GM23338 (cell line): ENCODE data around the gene SMTNL2. TPM values are rescaled to one million over a fixed set of nuclear protein-coding genes. Genes with fewer than 3 reads are reported as not detected.
"Not testable (repeated sequence)": the region's sequence is repeated elsewhere in the genome, so short reads cannot be mapped to it uniquely, and the experiment has no call there.

ENCODE experiments used
- ATAC-seq: fragments of 200-7000 bp; cut with Tn5 transposase; 3 replicates; pipeline ENCODE4 v1.9.1; 2020
- DNase-seq: peaks from one replicate; pipeline ENCODE4 v3.0.0-alpha.2; 2015; ENCODE audit warnings: low spot score
- H2AFZ ChIP-seq: fragments of 200-600 bp; sonication (generic); 2 replicates; pipeline ENCODE4 v1.8.0; 2016; ENCODE audit warnings: antibody characterized with exemption, mild to moderate bottlenecking, moderate library complexity
- H3F3A ChIP-seq: fragments of 200-600 bp; sonication (generic); replicated peaks from 2 replicates; pipeline ENCODE4 v1.8.0; 2017; ENCODE audit warnings: antibody characterized with exemption, mixed run types, low read depth
- H3K27ac ChIP-seq: fragments of 200-600 bp; sonication (generic); 2 replicates; pipeline ENCODE4 v1.6.1; 2016; ENCODE audit warnings: low read depth
- H3K27me3 ChIP-seq: fragments of 200-600 bp; sonication (generic); 2 replicates; pipeline ENCODE4 v1.8.0; 2016; ENCODE audit warnings: mild to moderate bottlenecking, mixed run types, moderate library complexity; ENCODE audit not compliant: insufficient read depth
- H3K36me3 ChIP-seq: fragments of 200-600 bp; sonication (generic); 2 replicates; pipeline ENCODE4 v1.8.0; 2016; ENCODE audit warnings: mild to moderate bottlenecking; ENCODE audit not compliant: insufficient read depth
- H3K4me1 ChIP-seq: fragments of 200-600 bp; sonication (generic); 2 replicates; pipeline ENCODE4 v1.8.0; 2016; ENCODE audit warnings: mild to moderate bottlenecking, moderate library complexity; ENCODE audit not compliant: insufficient read depth
- H3K4me2 ChIP-seq: fragments of 200-600 bp; sonication (generic); 2 replicates; pipeline ENCODE4 v1.7.1; 2017; ENCODE audit warnings: mixed run types
- H3K4me3 ChIP-seq: fragments of 200-600 bp; sonication (generic); 2 replicates; pipeline ENCODE4 v1.6.1; 2016; ENCODE audit warnings: mixed run types
- H3K79me2 ChIP-seq: fragments of 200-600 bp; sonication (generic); replicated peaks from 2 replicates; pipeline ENCODE4 v1.8.0; 2017; ENCODE audit warnings: mild to moderate bottlenecking; ENCODE audit not compliant: insufficient read depth
- H3K9me2 ChIP-seq: fragments of 200-600 bp; sonication (generic); 2 replicates; pipeline ENCODE4 v1.8.0; 2017; ENCODE audit not compliant: insufficient read depth
- H4K20me1 ChIP-seq: fragments of 200-600 bp; sonication (generic); replicated peaks from 2 replicates; pipeline ENCODE4 v1.8.0; 2017; ENCODE audit warnings: mild to moderate bottlenecking; ENCODE audit not compliant: insufficient read depth
- H3K27ac Mint-ChIP-seq: 2 replicates; pipeline ENCODE4 v1.8.0; 2020; ENCODE audit warnings: inconsistent platforms, mild to moderate bottlenecking, moderate library complexity, mixed read lengths
- H3K27me3 Mint-ChIP-seq: 3 replicates; pipeline ENCODE4 v1.8.0; 2022; ENCODE audit warnings: low read depth, mild to moderate bottlenecking, moderate library complexity, mixed read lengths, inconsistent platforms; ENCODE audit not compliant: insufficient read depth, poor library complexity
- H3K36me3 Mint-ChIP-seq: 3 replicates; pipeline ENCODE4 v1.8.0; 2021; ENCODE audit warnings: low read depth, mild to moderate bottlenecking, inconsistent platforms, moderate library complexity, mixed read lengths
- H3K4me1 Mint-ChIP-seq: 3 replicates; pipeline ENCODE4 v1.8.0; 2020; ENCODE audit warnings: mild to moderate bottlenecking, inconsistent platforms, mixed read lengths
- H3K4me3 Mint-ChIP-seq: 3 replicates; pipeline ENCODE4 v1.8.0; 2021; ENCODE audit warnings: moderate library complexity, mild to moderate bottlenecking, inconsistent platforms, mixed read lengths
- H3K9me3 Mint-ChIP-seq: 3 replicates; pipeline ENCODE4 v1.8.0; 2020; ENCODE audit warnings: moderate library complexity, mild to moderate bottlenecking, inconsistent platforms, mixed read lengths
- NANOG ChIP-seq: IDR thresholded peaks from 2 replicates; pipeline ENCODE4 v1.6.1; 2016; ENCODE audit warnings: antibody characterized with exemption, borderline replicate concordance
- polyA plus RNA-seq: library from polyadenylated mRNA; unstranded; fragments of >200 nt; fragmentation: Nextera tagmentation; extraction: Ambion mirVana; gene quantifications from 2 replicates; pipeline ENCODE4 v1.2.1, GENCODE V29; 2016
- total RNA-seq: library from RNA; depleted of rRNA; stranded (reverse); fragments of >200 nt; shearing (Covaris generic); gene quantifications from 2 replicates; pipeline ENCODE4 v1.2.3, GENCODE V29; 2014
- TF ChIP-seq, protein P1 (sequence below): fragments of 250-450 bp; sonication (Bioruptor Pico); IDR thresholded peaks from 2 replicates; pipeline ENCODE4 v1.5.0; 2020; ENCODE audit warnings: mild to moderate bottlenecking, moderate library complexity
- TF ChIP-seq, protein P2 (sequence below), 2 experiments: fragments of 200-600 bp in 1 of 2; sonication (generic) in 1 of 2; conservative IDR thresholded peaks; 2 replicates each; pipeline versions ENCODE4 v1.5.1 to v1.6.1; 2016 to 2017; ENCODE audit warnings: antibody characterized with exemption in 2 of 2, low read depth in 2 of 2, mild to moderate bottlenecking in 2 of 2, moderate library complexity in 1 of 2

The SMTNL2 gene
- total and polyA plus RNA-seq, 2 experiments from 2014 or later: 1.3 to 4.3 TPM

DNA sequence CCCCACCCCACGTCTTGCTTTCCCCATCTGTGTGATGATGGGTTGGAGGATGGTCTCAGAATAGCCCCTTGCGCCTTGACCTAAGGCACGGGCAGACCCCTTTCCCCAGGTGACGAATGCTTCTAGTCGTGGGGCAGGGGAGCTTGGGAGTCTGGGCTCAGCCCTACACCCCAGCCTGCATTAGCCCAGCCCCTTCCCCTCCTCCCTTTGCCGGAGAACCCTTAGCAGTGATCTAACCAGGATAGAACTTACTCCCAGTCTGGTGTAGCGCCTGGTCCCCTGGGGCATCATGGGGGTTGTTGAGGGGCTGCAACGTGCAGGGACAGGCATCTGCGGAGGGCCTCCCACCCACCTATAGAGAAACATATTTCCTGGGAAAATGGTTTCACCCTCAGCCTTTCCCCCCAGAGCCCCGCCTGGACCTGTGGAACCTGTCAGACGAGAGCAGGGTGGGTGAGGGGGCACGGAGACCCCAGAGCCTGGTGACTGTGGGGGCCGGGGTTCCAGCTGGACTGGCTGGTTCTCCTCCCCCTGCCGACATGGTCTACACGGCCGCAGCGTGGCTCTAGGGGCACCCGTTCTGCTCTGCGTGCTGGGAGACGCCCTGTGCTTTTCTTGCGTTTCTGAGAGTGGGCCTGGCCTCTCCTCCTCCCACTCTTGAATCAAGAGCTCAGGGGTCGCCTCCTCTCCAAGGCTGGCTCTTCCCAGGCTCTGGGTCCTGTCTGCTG lies 4.7 kb downstream of the SMTNL2 start:
- Histone ChIP-seq H3K4me3 (no peak overlapping the region), H3K79me2 (no peaks in the 10 kb centered on the region), H3K4me2 (no peak overlapping the region), H3K4me1 (no peaks in the 10 kb centered on the region; the same call in 1 of the 2 replicates), H2AFZ (no peak overlapping the region), H3F3A (no peaks in the 10 kb centered on the region), H4K20me1 (no peaks in the 10 kb centered on the region), H3K27me3 (peaks cover 22% of the 10 kb centered on the region), H3K27ac (no peak overlapping the region), H3K9me2 (no peaks in the 10 kb centered on the region), H3K36me3 (no peaks in the 10 kb centered on the region)
- no peaks in the 10 kb centered on the region for H3K9me3 Mint-ChIP-seq
- no peaks in the 10 kb centered on the region for H3K36me3 Mint-ChIP-seq
- no peak overlapping the region for H3K27ac Mint-ChIP-seq
- peaks cover 34% of the 10 kb centered on the region for H3K27me3 Mint-ChIP-seq
- H3K4me3 Mint-ChIP-seq: no peak overlapping the region
- peaks cover 10% of the 10 kb centered on the region for H3K4me1 Mint-ChIP-seq
- ATAC-seq: no peak
- no peak for TF ChIP-seq NANOG
- TF ChIP-seq, protein P1, sequence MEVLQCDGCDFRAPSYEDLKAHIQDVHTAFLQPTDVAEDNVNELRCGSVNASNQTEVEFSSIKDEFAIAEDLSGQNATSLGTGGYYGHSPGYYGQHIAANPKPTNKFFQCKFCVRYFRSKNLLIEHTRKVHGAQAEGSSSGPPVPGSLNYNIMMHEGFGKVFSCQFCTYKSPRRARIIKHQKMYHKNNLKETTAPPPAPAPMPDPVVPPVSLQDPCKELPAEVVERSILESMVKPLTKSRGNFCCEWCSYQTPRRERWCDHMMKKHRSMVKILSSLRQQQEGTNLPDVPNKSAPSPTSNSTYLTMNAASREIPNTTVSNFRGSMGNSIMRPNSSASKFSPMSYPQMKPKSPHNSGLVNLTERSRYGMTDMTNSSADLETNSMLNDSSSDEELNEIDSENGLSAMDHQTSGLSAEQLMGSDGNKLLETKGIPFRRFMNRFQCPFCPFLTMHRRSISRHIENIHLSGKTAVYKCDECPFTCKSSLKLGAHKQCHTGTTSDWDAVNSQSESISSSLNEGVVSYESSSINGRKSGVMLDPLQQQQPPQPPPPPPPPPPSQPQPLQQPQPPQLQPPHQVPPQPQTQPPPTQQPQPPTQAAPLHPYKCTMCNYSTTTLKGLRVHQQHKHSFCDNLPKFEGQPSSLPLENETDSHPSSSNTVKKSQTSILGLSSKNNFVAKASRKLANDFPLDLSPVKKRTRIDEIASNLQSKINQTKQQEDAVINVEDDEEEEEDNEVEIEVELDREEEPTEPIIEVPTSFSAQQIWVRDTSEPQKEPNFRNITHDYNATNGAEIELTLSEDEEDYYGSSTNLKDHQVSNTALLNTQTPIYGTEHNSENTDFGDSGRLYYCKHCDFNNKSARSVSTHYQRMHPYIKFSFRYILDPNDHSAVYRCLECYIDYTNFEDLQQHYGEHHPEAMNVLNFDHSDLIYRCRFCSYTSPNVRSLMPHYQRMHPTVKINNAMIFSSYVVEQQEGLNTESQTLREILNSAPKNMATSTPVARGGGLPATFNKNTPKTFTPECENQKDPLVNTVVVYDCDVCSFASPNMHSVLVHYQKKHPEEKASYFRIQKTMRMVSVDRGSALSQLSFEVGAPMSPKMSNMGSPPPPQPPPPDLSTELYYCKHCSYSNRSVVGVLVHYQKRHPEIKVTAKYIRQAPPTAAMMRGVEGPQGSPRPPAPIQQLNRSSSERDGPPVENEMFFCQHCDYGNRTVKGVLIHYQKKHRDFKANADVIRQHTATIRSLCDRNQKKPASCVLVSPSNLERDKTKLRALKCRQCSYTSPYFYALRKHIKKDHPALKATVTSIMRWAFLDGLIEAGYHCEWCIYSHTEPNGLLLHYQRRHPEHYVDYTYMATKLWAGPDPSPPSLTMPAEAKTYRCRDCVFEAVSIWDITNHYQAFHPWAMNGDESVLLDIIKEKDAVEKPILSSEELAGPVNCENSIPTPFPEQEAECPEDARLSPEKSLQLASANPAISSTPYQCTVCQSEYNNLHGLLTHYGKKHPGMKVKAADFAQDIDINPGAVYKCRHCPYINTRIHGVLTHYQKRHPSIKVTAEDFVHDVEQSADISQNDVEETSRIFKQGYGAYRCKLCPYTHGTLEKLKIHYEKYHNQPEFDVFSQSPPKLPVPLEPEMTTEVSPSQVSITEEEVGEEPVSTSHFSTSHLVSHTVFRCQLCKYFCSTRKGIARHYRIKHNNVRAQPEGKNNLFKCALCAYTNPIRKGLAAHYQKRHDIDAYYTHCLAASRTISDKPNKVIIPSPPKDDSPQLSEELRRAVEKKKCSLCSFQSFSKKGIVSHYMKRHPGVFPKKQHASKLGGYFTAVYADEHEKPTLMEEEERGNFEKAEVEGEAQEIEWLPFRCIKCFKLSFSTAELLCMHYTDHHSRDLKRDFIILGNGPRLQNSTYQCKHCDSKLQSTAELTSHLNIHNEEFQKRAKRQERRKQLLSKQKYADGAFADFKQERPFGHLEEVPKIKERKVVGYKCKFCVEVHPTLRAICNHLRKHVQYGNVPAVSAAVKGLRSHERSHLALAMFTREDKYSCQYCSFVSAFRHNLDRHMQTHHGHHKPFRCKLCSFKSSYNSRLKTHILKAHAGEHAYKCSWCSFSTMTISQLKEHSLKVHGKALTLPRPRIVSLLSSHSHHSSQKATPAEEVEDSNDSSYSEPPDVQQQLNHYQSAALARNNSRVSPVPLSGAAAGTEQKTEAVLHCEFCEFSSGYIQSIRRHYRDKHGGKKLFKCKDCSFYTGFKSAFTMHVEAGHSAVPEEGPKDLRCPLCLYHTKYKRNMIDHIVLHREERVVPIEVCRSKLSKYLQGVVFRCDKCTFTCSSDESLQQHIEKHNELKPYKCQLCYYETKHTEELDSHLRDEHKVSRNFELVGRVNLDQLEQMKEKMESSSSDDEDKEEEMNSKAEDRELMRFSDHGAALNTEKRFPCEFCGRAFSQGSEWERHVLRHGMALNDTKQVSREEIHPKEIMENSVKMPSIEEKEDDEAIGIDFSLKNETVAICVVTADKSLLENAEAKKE (CRISPR knock-in tag): no peak
- TF ChIP-seq, protein P2, sequence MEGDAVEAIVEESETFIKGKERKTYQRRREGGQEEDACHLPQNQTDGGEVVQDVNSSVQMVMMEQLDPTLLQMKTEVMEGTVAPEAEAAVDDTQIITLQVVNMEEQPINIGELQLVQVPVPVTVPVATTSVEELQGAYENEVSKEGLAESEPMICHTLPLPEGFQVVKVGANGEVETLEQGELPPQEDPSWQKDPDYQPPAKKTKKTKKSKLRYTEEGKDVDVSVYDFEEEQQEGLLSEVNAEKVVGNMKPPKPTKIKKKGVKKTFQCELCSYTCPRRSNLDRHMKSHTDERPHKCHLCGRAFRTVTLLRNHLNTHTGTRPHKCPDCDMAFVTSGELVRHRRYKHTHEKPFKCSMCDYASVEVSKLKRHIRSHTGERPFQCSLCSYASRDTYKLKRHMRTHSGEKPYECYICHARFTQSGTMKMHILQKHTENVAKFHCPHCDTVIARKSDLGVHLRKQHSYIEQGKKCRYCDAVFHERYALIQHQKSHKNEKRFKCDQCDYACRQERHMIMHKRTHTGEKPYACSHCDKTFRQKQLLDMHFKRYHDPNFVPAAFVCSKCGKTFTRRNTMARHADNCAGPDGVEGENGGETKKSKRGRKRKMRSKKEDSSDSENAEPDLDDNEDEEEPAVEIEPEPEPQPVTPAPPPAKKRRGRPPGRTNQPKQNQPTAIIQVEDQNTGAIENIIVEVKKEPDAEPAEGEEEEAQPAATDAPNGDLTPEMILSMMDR (conservative IDR thresholded peaks at IDR 0.05; ENCODE audit: low read depth in 2 of 2): no peak
- no peak for DNase-seq

DNA sequence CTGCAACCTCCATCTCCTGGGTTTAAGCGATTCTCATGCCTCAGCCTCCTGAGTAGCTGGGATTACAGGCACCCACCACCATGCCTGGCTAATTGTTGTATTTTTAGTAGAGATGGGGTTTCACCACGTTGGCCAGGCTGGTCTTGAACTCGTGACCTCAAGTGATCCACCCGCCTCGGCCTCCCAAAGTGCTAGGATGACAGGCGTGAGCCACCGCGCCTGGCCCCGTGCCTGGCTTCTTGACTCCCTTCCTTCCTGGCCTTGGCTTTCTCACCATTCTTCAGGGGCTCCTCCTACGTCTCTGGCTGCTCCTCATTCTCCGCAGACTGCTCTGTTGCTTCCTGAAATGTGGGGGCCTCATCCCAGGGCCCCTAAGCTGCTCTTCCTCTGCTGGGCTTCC lies 5.7 kb downstream of the SMTNL2 start:
- H3K27ac Mint-ChIP-seq, H3K36me3 ChIP-seq, H3F3A ChIP-seq, H3K4me2 ChIP-seq, H3K9me3 Mint-ChIP-seq, H3K27ac ChIP-seq, H4K20me1 ChIP-seq, H3K79me2 ChIP-seq, H3K4me1 ChIP-seq, H2AFZ ChIP-seq, DNase-seq, H3K4me3 ChIP-seq, H3K36me3 Mint-ChIP-seq, H3K9me2 ChIP-seq, ATAC-seq, H3K4me3 Mint-ChIP-seq: not testable (repeated sequence)
- Mint-ChIP-seq H3K27me3 (peaks cover 34% of the 10 kb centered on the region), H3K4me1 (peaks cover 15% of the 10 kb centered on the region)
- peaks cover 15% of the 10 kb centered on the region for H3K27me3 ChIP-seq
